Measurements from ENCODE around the gene PRMT9.

DNA sequence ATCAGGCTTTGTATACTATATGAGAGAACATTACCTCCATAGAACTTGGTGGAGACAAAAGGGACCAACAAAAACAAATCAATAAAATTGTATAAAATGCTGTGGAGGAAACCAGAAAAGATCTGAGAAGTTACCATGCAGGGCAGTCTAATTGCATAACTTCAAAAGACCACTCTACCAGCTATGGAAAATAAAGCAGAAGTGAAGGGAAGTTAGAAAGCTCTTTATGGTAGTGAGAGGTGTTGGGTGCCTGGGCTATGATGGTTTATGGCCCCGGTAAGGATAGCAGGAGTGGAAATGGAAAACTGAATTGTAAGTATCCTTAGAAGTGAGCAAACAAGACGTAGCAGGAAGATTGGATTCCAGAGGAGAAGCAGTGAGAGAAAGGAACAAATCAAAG is 63.6 kb downstream of the PRMT9 start:
- TF ChIP-seq, protein P1, sequence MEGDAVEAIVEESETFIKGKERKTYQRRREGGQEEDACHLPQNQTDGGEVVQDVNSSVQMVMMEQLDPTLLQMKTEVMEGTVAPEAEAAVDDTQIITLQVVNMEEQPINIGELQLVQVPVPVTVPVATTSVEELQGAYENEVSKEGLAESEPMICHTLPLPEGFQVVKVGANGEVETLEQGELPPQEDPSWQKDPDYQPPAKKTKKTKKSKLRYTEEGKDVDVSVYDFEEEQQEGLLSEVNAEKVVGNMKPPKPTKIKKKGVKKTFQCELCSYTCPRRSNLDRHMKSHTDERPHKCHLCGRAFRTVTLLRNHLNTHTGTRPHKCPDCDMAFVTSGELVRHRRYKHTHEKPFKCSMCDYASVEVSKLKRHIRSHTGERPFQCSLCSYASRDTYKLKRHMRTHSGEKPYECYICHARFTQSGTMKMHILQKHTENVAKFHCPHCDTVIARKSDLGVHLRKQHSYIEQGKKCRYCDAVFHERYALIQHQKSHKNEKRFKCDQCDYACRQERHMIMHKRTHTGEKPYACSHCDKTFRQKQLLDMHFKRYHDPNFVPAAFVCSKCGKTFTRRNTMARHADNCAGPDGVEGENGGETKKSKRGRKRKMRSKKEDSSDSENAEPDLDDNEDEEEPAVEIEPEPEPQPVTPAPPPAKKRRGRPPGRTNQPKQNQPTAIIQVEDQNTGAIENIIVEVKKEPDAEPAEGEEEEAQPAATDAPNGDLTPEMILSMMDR (IDR thresholded peaks at IDR 0.05 in 4 of 5, conservative IDR thresholded peaks at IDR 0.05 in 1 of 5): no peak
- TF ChIP-seq POLR2A (IDR thresholded peaks at IDR 0.05): no peak
